ENCODE measurements around the gene ZNF169. TPM values are rescaled to one million over a fixed set of nuclear protein-coding genes. Genes with fewer than 3 reads are reported as not detected.
"Not testable (repeated sequence)": the region's sequence is repeated elsewhere in the genome, so short reads cannot be mapped to it uniquely, and the experiment has no call there.

ZNF169 gene
- total and polyA plus RNA-seq, 2 donors (not counting 3 experiments of a cell fraction or from before 2014, with no cell fraction given) = 5.4 to 7.7 TPM

GRCh38 chr9:94316236-94316635 is 57.1 kb downstream of the ZNF169 start:
- H3K9ac ChIP-seq (replicated peaks; ENCODE audit: extremely low read depth, insufficient read depth, low read length); POLR2A ChIA-PET; FAIRE-seq; H3K4me1 ChIP-seq (ENCODE audit: control insufficient read depth, extremely low read depth, insufficient read depth, low read length); H3K27me3 ChIP-seq (ENCODE audit: control insufficient read depth in 2 of 2, insufficient read depth in 2 of 2, low read length in 2 of 2); intact Hi-C loops (cut with micrococcal nuclease); dilution Hi-C loops (cut with MboI; ENCODE audit: extremely low pct_ligation_motif_present, low sequenced_read_pairs); H3K36me3 ChIP-seq (ENCODE audit: control insufficient read depth in 2 of 2, extremely low read depth in 1 of 2, insufficient read depth in 2 of 2, low read length in 2 of 2); H3K79me2 ChIP-seq (ENCODE audit: control insufficient read depth, insufficient read depth, low read length); CTCF ChIA-PET; BruUV-seq (replicated peaks); H4K20me1 ChIP-seq (replicated peaks; ENCODE audit: control insufficient read depth, extremely low read depth, insufficient read depth, low read length); H3K4me2 ChIP-seq (ENCODE audit: insufficient read depth, low read length); H3K4me3 ChIP-seq (replicated peaks in 1 of 3; ENCODE audit: insufficient read depth in 1 of 3, low read depth in 1 of 3, low read length in 3 of 3); H3K9me3 ChIP-seq (replicated peaks; ENCODE audit: control insufficient read depth, insufficient read depth, low read length); H2AFZ ChIP-seq (ENCODE audit: low read depth, low read length); DNase-seq (ENCODE audit: low read depth, low spot score); H3K9me1 ChIP-seq (replicated peaks; ENCODE audit: control insufficient read depth, extremely low read depth, insufficient read depth, low read length); H3K27ac ChIP-seq (ENCODE audit: insufficient read depth, low read depth, low read length): not testable (repeated sequence)

- POLR2A ChIA-PET; H3K4me1 ChIP-seq (ENCODE audit: control insufficient read depth, extremely low read depth, insufficient read depth, low read length); H3K4me2 ChIP-seq (ENCODE audit: insufficient read depth, low read length); H3K27ac ChIP-seq (ENCODE audit: insufficient read depth, low read depth, low read length); H4K20me1 ChIP-seq (replicated peaks; ENCODE audit: control insufficient read depth, extremely low read depth, insufficient read depth, low read length); H3K36me3 ChIP-seq (ENCODE audit: control insufficient read depth in 2 of 2, extremely low read depth in 1 of 2, insufficient read depth in 2 of 2, low read length in 2 of 2); dilution Hi-C loops (cut with MboI; ENCODE audit: extremely low pct_ligation_motif_present, low sequenced_read_pairs); H3K79me2 ChIP-seq (ENCODE audit: control insufficient read depth, insufficient read depth, low read length); H3K4me3 ChIP-seq (replicated peaks in 1 of 3; ENCODE audit: insufficient read depth in 1 of 3, low read depth in 1 of 3, low read length in 3 of 3); H3K9me3 ChIP-seq (replicated peaks; ENCODE audit: control insufficient read depth, insufficient read depth, low read length); H2AFZ ChIP-seq (ENCODE audit: low read depth, low read length); DNase-seq (ENCODE audit: low read depth, low spot score); CTCF ChIA-PET; intact Hi-C loops (cut with micrococcal nuclease); H3K9me1 ChIP-seq (replicated peaks; ENCODE audit: control insufficient read depth, extremely low read depth, insufficient read depth, low read length); H3K9ac ChIP-seq (replicated peaks; ENCODE audit: extremely low read depth, insufficient read depth, low read length); BruUV-seq (replicated peaks); H3K27me3 ChIP-seq (ENCODE audit: control insufficient read depth in 2 of 2, insufficient read depth in 2 of 2, low read length in 2 of 2): not testable (repeated sequence)
- FAIRE-seq = peak; percentile 69
Measured at GRCh38 chr9:94317949-94318657, 59.0 kb downstream of the ZNF169 start.

GRCh38 chr9:94322342-94322940 is 63.3 kb downstream of the ZNF169 start:
- H3K9me1 ChIP-seq (replicated peaks; ENCODE audit: control insufficient read depth, extremely low read depth, insufficient read depth, low read length); H3K79me2 ChIP-seq (ENCODE audit: control insufficient read depth, insufficient read depth, low read length); H3K9me3 ChIP-seq (replicated peaks; ENCODE audit: control insufficient read depth, insufficient read depth, low read length); BruUV-seq (replicated peaks); POLR2A ChIA-PET; intact Hi-C loops (cut with micrococcal nuclease); CTCF ChIA-PET; dilution Hi-C loops (cut with MboI; ENCODE audit: extremely low pct_ligation_motif_present, low sequenced_read_pairs); H3K27ac ChIP-seq (ENCODE audit: insufficient read depth, low read depth, low read length); H3K9ac ChIP-seq (replicated peaks; ENCODE audit: extremely low read depth, insufficient read depth, low read length); H3K36me3 ChIP-seq (ENCODE audit: control insufficient read depth in 2 of 2, extremely low read depth in 1 of 2, insufficient read depth in 2 of 2, low read length in 2 of 2); DNase-seq (ENCODE audit: low read depth, low spot score); FAIRE-seq; H3K4me2 ChIP-seq (ENCODE audit: insufficient read depth, low read length); H3K4me1 ChIP-seq (ENCODE audit: control insufficient read depth, extremely low read depth, insufficient read depth, low read length); H4K20me1 ChIP-seq (replicated peaks; ENCODE audit: control insufficient read depth, extremely low read depth, insufficient read depth, low read length); H2AFZ ChIP-seq (ENCODE audit: low read depth, low read length); H3K27me3 ChIP-seq (ENCODE audit: control insufficient read depth in 2 of 2, insufficient read depth in 2 of 2, low read length in 2 of 2); H3K4me3 ChIP-seq (replicated peaks in 1 of 3; ENCODE audit: insufficient read depth in 1 of 3, low read depth in 1 of 3, low read length in 3 of 3): not testable (repeated sequence)

GRCh38 chr9:94323153-94323798 is 64.2 kb downstream of the ZNF169 start:
- BruUV-seq (replicated peaks); H3K9ac ChIP-seq (replicated peaks; ENCODE audit: extremely low read depth, insufficient read depth, low read length); H2AFZ ChIP-seq (ENCODE audit: low read depth, low read length); H3K4me1 ChIP-seq (ENCODE audit: control insufficient read depth, extremely low read depth, insufficient read depth, low read length); CTCF ChIA-PET; intact Hi-C loops (cut with micrococcal nuclease); dilution Hi-C loops (cut with MboI; ENCODE audit: extremely low pct_ligation_motif_present, low sequenced_read_pairs); H3K36me3 ChIP-seq (ENCODE audit: control insufficient read depth in 2 of 2, extremely low read depth in 1 of 2, insufficient read depth in 2 of 2, low read length in 2 of 2); H3K27me3 ChIP-seq (ENCODE audit: control insufficient read depth in 2 of 2, insufficient read depth in 2 of 2, low read length in 2 of 2); H4K20me1 ChIP-seq (replicated peaks; ENCODE audit: control insufficient read depth, extremely low read depth, insufficient read depth, low read length); H3K9me3 ChIP-seq (replicated peaks; ENCODE audit: control insufficient read depth, insufficient read depth, low read length); H3K9me1 ChIP-seq (replicated peaks; ENCODE audit: control insufficient read depth, extremely low read depth, insufficient read depth, low read length); H3K79me2 ChIP-seq (ENCODE audit: control insufficient read depth, insufficient read depth, low read length); H3K4me3 ChIP-seq (replicated peaks in 1 of 3; ENCODE audit: insufficient read depth in 1 of 3, low read depth in 1 of 3, low read length in 3 of 3); DNase-seq (ENCODE audit: low read depth, low spot score); POLR2A ChIA-PET; H3K27ac ChIP-seq (ENCODE audit: insufficient read depth, low read depth, low read length); H3K4me2 ChIP-seq (ENCODE audit: insufficient read depth, low read length): not testable (repeated sequence)
- FAIRE-seq = peak; percentile 52

All from endothelial cell of umbilical vein (primary cell).